Measurements from ENCODE around the gene ATXN7.

ATXN7 gene

GRCh38 chr3:64023187-64023860 lies 159.7 kb downstream of the ATXN7 start, which contains the start of gene PSMD6:
Gene PSMD6 (minus strand): TSS chr3:64023494. CDS start chr3:64023419, 75 bp downstream.
- peak; percentile 93 for DNase-seq

- DNase-seq, result no peak
Measured at GRCh38 chr3:64023861-64024223, 160.2 kb downstream of the ATXN7 start.

- no peak for DNase-seq
Measured at GRCh38 chr3:64026346-64026745, 162.7 kb downstream of the ATXN7 start.

- DNase-seq, result no peak
Measured at GRCh38 chr3:64027658-64028057, 164.0 kb downstream of the ATXN7 start.

- DNase-seq, result no peak
Measured at GRCh38 chr3:64028754-64029153, 165.1 kb downstream of the ATXN7 start.

- no peak for DNase-seq
Measured at GRCh38 chr3:64029287-64029686, 165.6 kb downstream of the ATXN7 start.

- DNase-seq, result peak; percentile 52
Measured at GRCh38 chr3:64030741-64031140, 167.1 kb downstream of the ATXN7 start.

- DNase-seq, result no peak
Measured at GRCh38 chr3:64031540-64032508, 168.2 kb downstream of the ATXN7 start.

GRCh38 chr3:64033069-64033468 lies 169.4 kb downstream of the ATXN7 start:
- DNase-seq, result no peak

- no peak for DNase-seq
Measured at GRCh38 chr3:64037084-64037483, 173.4 kb downstream of the ATXN7 start.

GRCh38 chr3:64038253-64038767 lies 174.6 kb downstream of the ATXN7 start:
- DNase-seq, result no peak

GRCh38 chr3:64039332-64039731 lies 175.7 kb downstream of the ATXN7 start:
- DNase-seq, result no peak

GRCh38 chr3:64039981-64040733 lies 176.5 kb downstream of the ATXN7 start:
- no peak for DNase-seq

- no peak for DNase-seq
Measured at GRCh38 chr3:64042952-64043351, 179.3 kb downstream of the ATXN7 start.

GRCh38 chr3:64046592-64046991 lies 182.9 kb downstream of the ATXN7 start:
- no peak for DNase-seq

- DNase-seq, result no peak
Measured at GRCh38 chr3:64046996-64047594, 183.4 kb downstream of the ATXN7 start.

GRCh38 chr3:64047787-64048186 lies 184.1 kb downstream of the ATXN7 start:
- DNase-seq, result no peak

GRCh38 chr3:64048631-64049061 lies 185.0 kb downstream of the ATXN7 start:
- DNase-seq, result no peak

- DNase-seq, result no peak
Measured at GRCh38 chr3:64049136-64049535, 185.5 kb downstream of the ATXN7 start.

- no peak for DNase-seq
Measured at GRCh38 chr3:64049832-64050231, 186.2 kb downstream of the ATXN7 start.

Data from T1000 (cell line).